ENCODE measurements around the gene ZNF195. TPM values are rescaled to one million over a fixed set of nuclear protein-coding genes. Genes with fewer than 3 reads are reported as not detected.

Gene ZNF195
- total RNA-seq, 1 donor from 2014 or later, result 71.7 TPM

GRCh38 chr11:3344327-3345174, 34.4 kb downstream of the ZNF195 start:
- Mint-ChIP-seq H3K9me3 (peaks cover 11% of the 10 kb centered on the region), H3K27ac (ENCODE audit: unreplicated experiment) (peak overlapping the region; percentile 84), H3K4me3 (peak overlapping the region; percentile 42), H3K27me3 (ENCODE audit: low read depth) (peaks cover 17% of the 10 kb centered on the region), H3K36me3 (ENCODE audit: low read depth) (peaks cover 33% of the 10 kb centered on the region), H3K4me1 (peaks cover 5% of the 10 kb centered on the region)
- no peak for TF ChIP-seq CTCF (conservative IDR thresholded peaks at IDR 0.05)
- no peak for DNase-seq (ENCODE audit: low read depth, low spot score)

GRCh38 chr11:3342709-3343108, 36.2 kb downstream of the ZNF195 start:
- Mint-ChIP-seq H3K36me3 (ENCODE audit: low read depth) (peaks cover 26% of the 10 kb centered on the region), H3K4me3 (no peak overlapping the region), H3K4me1 (peaks cover 5% of the 10 kb centered on the region), H3K27me3 (ENCODE audit: low read depth) (peaks cover 18% of the 10 kb centered on the region), H3K27ac (ENCODE audit: unreplicated experiment) (no peak overlapping the region), H3K9me3 (peaks cover 15% of the 10 kb centered on the region)
- no peak for TF ChIP-seq CTCF (conservative IDR thresholded peaks at IDR 0.05)
- no peak for DNase-seq (ENCODE audit: low read depth, low spot score)

DNA sequence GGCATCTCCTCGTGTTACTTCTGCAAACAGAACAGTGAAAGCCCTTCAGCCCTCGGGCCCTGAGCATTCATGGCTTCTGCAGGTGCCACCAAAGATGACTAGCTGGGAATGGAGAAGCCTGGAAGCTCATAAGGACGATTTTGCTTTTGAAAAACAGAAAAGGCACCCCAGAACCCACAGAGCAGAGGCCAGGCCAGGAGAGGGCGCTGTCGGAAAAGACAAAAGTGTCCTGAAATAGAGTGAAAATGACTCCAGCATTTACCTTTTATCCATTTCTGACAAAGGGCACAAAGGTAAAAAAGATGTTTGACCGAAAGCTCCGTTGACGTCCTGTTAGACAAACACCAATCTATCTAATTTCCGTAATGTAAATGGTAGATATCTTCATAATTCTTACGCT, 37.6 kb downstream of the ZNF195 start:
- TF ChIP-seq CTCF (conservative IDR thresholded peaks at IDR 0.05), result peak; percentile 63
- peaks cover 18% of the 10 kb centered on the region for H3K27me3 Mint-ChIP-seq (ENCODE audit: low read depth)
- H3K9me3 Mint-ChIP-seq, result peaks cover 9% of the 10 kb centered on the region
- peak; percentile 36 for DNase-seq (ENCODE audit: low read depth, low spot score)
- peaks cover 20% of the 10 kb centered on the region for H3K36me3 Mint-ChIP-seq (ENCODE audit: low read depth)
- H3K4me1 Mint-ChIP-seq, result peaks cover 3% of the 10 kb centered on the region
- no peak overlapping the region for H3K27ac Mint-ChIP-seq (ENCODE audit: unreplicated experiment)
- no peak overlapping the region for H3K4me3 Mint-ChIP-seq

DNA sequence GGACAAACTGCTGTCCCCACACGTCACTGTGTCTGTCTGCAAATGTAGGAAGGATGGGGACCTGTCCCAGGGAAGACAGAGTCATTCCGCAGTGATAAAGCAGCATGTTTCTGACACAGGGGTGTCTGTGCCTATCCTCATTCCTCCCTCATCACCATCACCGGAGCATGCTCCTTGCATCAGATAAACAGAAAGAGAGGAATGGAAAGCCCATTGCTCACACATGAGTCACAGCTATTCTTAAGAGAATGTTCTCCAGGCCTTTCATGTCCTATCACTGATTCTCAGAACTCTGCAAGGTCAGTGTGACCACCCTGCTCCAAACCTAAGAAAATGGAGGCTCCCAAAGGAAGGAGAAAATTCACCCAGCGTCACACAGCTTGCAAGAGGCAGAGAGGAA, 38.9 kb downstream of the ZNF195 start:
- Mint-ChIP-seq H3K27ac (ENCODE audit: unreplicated experiment) (no peak overlapping the region), H3K27me3 (ENCODE audit: low read depth) (peaks cover 18% of the 10 kb centered on the region), H3K4me3 (no peak overlapping the region), H3K4me1 (peaks cover 3% of the 10 kb centered on the region), H3K9me3 (peaks cover 8% of the 10 kb centered on the region), H3K36me3 (ENCODE audit: low read depth) (peaks cover 11% of the 10 kb centered on the region)
- no peak for DNase-seq (ENCODE audit: low read depth, low spot score)
- TF ChIP-seq CTCF (conservative IDR thresholded peaks at IDR 0.05), result no peak

DNA sequence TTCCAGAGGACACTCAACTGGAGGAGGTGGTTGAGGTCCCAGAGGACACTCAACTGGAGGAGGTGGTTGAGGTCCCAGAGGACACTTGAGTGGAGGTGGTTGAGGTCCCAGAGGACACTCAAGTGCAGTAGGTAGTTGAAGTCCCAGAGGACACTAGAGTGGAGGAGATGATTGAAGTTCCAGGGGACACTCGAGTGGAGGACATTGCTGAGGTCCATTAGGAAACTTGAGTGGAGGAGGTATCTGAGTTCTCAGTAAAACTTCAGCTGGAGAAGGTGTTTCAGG, 39.7 kb downstream of the ZNF195 start:
- Mint-ChIP-seq H3K9me3 (peaks cover 7% of the 10 kb centered on the region), H3K36me3 (ENCODE audit: low read depth) (peaks cover 3% of the 10 kb centered on the region), H3K27ac (ENCODE audit: unreplicated experiment) (no peak overlapping the region)

More for the DNA sequence above, 39.7 kb downstream of the ZNF195 start:
- H3K4me3 Mint-ChIP-seq, result no peak overlapping the region
- H3K27me3 Mint-ChIP-seq (ENCODE audit: low read depth), result peaks cover 18% of the 10 kb centered on the region
- no peak for TF ChIP-seq CTCF (conservative IDR thresholded peaks at IDR 0.05)
- no peaks in the 10 kb centered on the region for H3K4me1 Mint-ChIP-seq
- DNase-seq (ENCODE audit: low read depth, low spot score), result no peak
